Activated gamma-delta T cell treated with Interleukin-2 at 50 U/mL for 16 hours (primary cell): ENCODE results near the gene LRBA.

Source experiments
- DNase-seq: peaks from one replicate; pipeline ENCODE4 v3.0.0-alpha.2; 2020

The LRBA gene

GRCh38 chr4:150462743-150463142, 552.3 kb downstream of the LRBA start:
- DNase-seq, result no peak

GRCh38 chr4:150461957-150462356, 553.1 kb downstream of the LRBA start:
- no peak for DNase-seq

GRCh38 chr4:150457802-150458201, 557.3 kb downstream of the LRBA start:
- no peak for DNase-seq

- no peak for DNase-seq
Measured at GRCh38 chr4:150451883-150452282, 563.2 kb downstream of the LRBA start.

GRCh38 chr4:150447356-150447755, 567.7 kb downstream of the LRBA start:
- no peak for DNase-seq

GRCh38 chr4:150439451-150439933, 575.6 kb downstream of the LRBA start:
- DNase-seq, result no peak

- no peak for DNase-seq
Measured at GRCh38 chr4:150436598-150437370, 578.3 kb downstream of the LRBA start.

- no peak for DNase-seq
Measured at GRCh38 chr4:150431221-150431620, 583.9 kb downstream of the LRBA start.

- DNase-seq, result no peak
Measured at GRCh38 chr4:150425161-150425560, 589.9 kb downstream of the LRBA start.

- no peak for DNase-seq
Measured at GRCh38 chr4:150423503-150423902, 591.6 kb downstream of the LRBA start.

GRCh38 chr4:150423074-150423473, 592.0 kb downstream of the LRBA start:
- no peak for DNase-seq

GRCh38 chr4:150421612-150422011, 593.5 kb downstream of the LRBA start:
- DNase-seq, result no peak

GRCh38 chr4:150419939-150420338, 595.1 kb downstream of the LRBA start:
- DNase-seq, result no peak

GRCh38 chr4:150418757-150419410, 596.2 kb downstream of the LRBA start:
- no peak for DNase-seq

GRCh38 chr4:150415213-150415612, 599.9 kb downstream of the LRBA start:
- no peak for DNase-seq

- DNase-seq, result no peak
Measured at GRCh38 chr4:150411520-150411919, 603.6 kb downstream of the LRBA start.

- DNase-seq, result peak; percentile 26
Measured at GRCh38 chr4:150402871-150403272, 612.2 kb downstream of the LRBA start.

GRCh38 chr4:150401083-150401687, 613.9 kb downstream of the LRBA start:
- no peak for DNase-seq

- no peak for DNase-seq
Measured at GRCh38 chr4:150395872-150396271, 619.2 kb downstream of the LRBA start.

- DNase-seq, result no peak
Measured at GRCh38 chr4:150394046-150394445, 621.0 kb downstream of the LRBA start.

- no peak for DNase-seq
Measured at GRCh38 chr4:150391052-150391451, 624.0 kb downstream of the LRBA start.

GRCh38 chr4:150390531-150390910, 624.6 kb downstream of the LRBA start:
- no peak for DNase-seq

- no peak for DNase-seq
Measured at GRCh38 chr4:150389896-150390530, 625.1 kb downstream of the LRBA start.

- DNase-seq, result no peak
Measured at GRCh38 chr4:150387981-150388380, 627.1 kb downstream of the LRBA start.
